Endothelial cell (in vitro differentiated cells): ENCODE measurements around the gene HOXD3. TPM values are rescaled to one million over a fixed set of nuclear protein-coding genes. Genes with fewer than 3 reads are reported as not detected.

ENCODE experiments used
- DNase-seq: peaks from one replicate; pipeline ENCODE4 v3.0.0; 2021; ENCODE audit warnings: low spot score
- H3K27ac Mint-ChIP-seq: one replicate; pipeline ENCODE4 v1.8.0; 2021; ENCODE audit warnings: mixed read lengths, inconsistent platforms; ENCODE audit not compliant: unreplicated experiment
- H3K27me3 Mint-ChIP-seq: one replicate; pipeline ENCODE4 v1.8.0; 2021; ENCODE audit warnings: mild to moderate bottlenecking, moderate library complexity, mixed read lengths, inconsistent platforms; ENCODE audit not compliant: unreplicated experiment
- H3K36me3 Mint-ChIP-seq: one replicate; pipeline ENCODE4 v1.8.0; 2021; ENCODE audit warnings: mild to moderate bottlenecking, low read depth, mixed read lengths, inconsistent platforms; ENCODE audit not compliant: unreplicated experiment
- H3K4me1 Mint-ChIP-seq: one replicate; pipeline ENCODE4 v1.8.0; 2021; ENCODE audit warnings: mild to moderate bottlenecking, mixed read lengths, inconsistent platforms; ENCODE audit not compliant: unreplicated experiment
- H3K4me3 Mint-ChIP-seq: one replicate; pipeline ENCODE4 v1.8.0; 2021; ENCODE audit warnings: mild to moderate bottlenecking, mixed read lengths, inconsistent platforms; ENCODE audit not compliant: unreplicated experiment
- H3K9me3 Mint-ChIP-seq: one replicate; pipeline ENCODE4 v1.8.0; 2021; ENCODE audit warnings: mixed read lengths, inconsistent platforms; ENCODE audit not compliant: unreplicated experiment
- CTCF ChIP-seq: fragments of 200-600 bp; sonication (generic); IDR thresholded peaks from one replicate; pipeline ENCODE4 v1.5.0; 2021; ENCODE audit warnings: antibody characterized with exemption; ENCODE audit not compliant: unreplicated experiment
- total RNA-seq: library from RNA; stranded (reverse); fragmentation: NEBNext Ultra II Directional; extraction: Animal tissue kit (Norgen Biotek cat#: 25700); gene quantifications from one replicate; pipeline ENCODE4 v1.2.1, GENCODE V29; 2021; ENCODE audit not compliant: unreplicated experiment

Gene HOXD3
- total RNA-seq, 1 donor from 2014 or later, result 4.1 TPM

GRCh38 chr2:176193048-176193447 lies 35.9 kb downstream of the HOXD3 start:
- peaks cover 17% of the 10 kb centered on the region for H3K4me1 Mint-ChIP-seq
- H3K27ac Mint-ChIP-seq, result no peak overlapping the region
- H3K9me3 Mint-ChIP-seq, result no peaks in the 10 kb centered on the region
- H3K4me3 Mint-ChIP-seq, result no peak overlapping the region
- peaks cover under 1% of the 10 kb centered on the region for H3K36me3 Mint-ChIP-seq
- DNase-seq, result no peak
- peaks cover 1% of the 10 kb centered on the region for H3K27me3 Mint-ChIP-seq
- no peak for TF ChIP-seq CTCF

GRCh38 chr2:176199902-176200301 lies 42.8 kb downstream of the HOXD3 start:
- no peaks in the 10 kb centered on the region for H3K27me3 Mint-ChIP-seq

DNA sequence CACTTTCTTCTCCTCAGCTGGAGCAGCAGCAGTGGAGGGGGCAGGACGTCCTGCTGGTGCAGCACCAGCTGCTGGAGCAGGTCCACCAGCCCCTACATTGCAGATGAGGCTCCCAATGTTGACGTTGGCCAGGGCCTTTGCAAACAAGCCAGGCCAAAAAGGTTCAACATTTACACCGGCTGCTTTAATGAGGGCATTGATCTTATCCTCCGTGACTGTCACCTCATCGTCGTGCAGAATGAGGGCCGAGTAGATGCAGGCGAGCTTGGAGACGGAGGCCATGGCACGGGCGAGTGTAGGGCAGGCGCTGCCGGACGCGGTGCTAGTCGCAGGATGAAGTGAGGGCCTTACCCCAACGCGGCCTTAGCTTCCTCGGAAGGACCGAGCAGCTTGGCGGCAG lies 43.9 kb downstream of the HOXD3 start:
- no peak for DNase-seq
- no peak for TF ChIP-seq CTCF
- Mint-ChIP-seq H3K27me3 (no peaks in the 10 kb centered on the region), H3K36me3 (no peaks in the 10 kb centered on the region), H3K4me3 (no peak overlapping the region), H3K27ac (no peak overlapping the region), H3K9me3 (no peaks in the 10 kb centered on the region), H3K4me1 (no peaks in the 10 kb centered on the region)

More at GRCh38 chr2:176199902-176200301, 42.8 kb downstream of the HOXD3 start:
- no peak for DNase-seq
- H3K4me3 Mint-ChIP-seq, result no peak overlapping the region
- no peak overlapping the region for H3K27ac Mint-ChIP-seq
- no peaks in the 10 kb centered on the region for H3K4me1 Mint-ChIP-seq
- no peak for TF ChIP-seq CTCF
- H3K9me3 Mint-ChIP-seq, result no peaks in the 10 kb centered on the region
- H3K36me3 Mint-ChIP-seq, result no peaks in the 10 kb centered on the region

- H3K9me3 Mint-ChIP-seq, result no peaks in the 10 kb centered on the region
- H3K27ac Mint-ChIP-seq, result no peak overlapping the region
- no peaks in the 10 kb centered on the region for H3K36me3 Mint-ChIP-seq
- H3K27me3 Mint-ChIP-seq, result no peaks in the 10 kb centered on the region
- no peak overlapping the region for H3K4me3 Mint-ChIP-seq
- DNase-seq, result no peak
- H3K4me1 Mint-ChIP-seq, result no peaks in the 10 kb centered on the region
- TF ChIP-seq CTCF, result no peak
Measured at GRCh38 chr2:176202491-176202890, 45.4 kb downstream of the HOXD3 start.

DNA sequence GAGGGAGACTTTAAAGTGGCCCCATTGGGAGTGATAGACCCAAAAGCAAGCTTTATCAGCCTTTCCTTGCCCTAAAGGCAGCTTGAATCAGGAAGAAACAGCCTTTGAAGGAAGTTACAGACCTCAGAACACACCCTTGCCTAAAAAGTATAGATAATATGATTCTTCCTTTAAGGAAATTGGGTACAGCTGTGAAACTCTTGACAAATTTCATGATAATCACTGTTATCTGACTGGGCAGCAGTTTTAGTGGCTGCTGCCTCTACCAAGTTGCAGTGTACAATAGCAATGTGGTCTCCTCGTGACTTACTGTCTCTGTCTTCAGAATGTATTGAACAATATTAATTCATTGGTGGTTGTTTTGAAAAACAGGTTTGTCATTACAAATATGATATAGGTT lies 48.0 kb downstream of the HOXD3 start:
- Mint-ChIP-seq H3K27me3 (peaks cover 2% of the 10 kb centered on the region), H3K4me3 (no peak overlapping the region), H3K27ac (no peak overlapping the region), H3K4me1 (no peaks in the 10 kb centered on the region), H3K36me3 (no peaks in the 10 kb centered on the region), H3K9me3 (no peaks in the 10 kb centered on the region)
- no peak for DNase-seq
- no peak for TF ChIP-seq CTCF
